Breast epithelium (tissue), 3 donors: Measurements from ENCODE around the gene NYAP2.

Experiments
- POLR2A ChIP-seq: fragments of 450-650 bp; IDR thresholded peaks from one replicate; pipeline ENCODE4 v1.6.1; 2016; ENCODE audit warnings: antibody characterized with exemption, mild to moderate bottlenecking, moderate library complexity
- TF ChIP-seq, protein P1 (sequence below), 3 donors: fragments of 450-650 bp; IDR thresholded peaks; one replicate each; pipeline ENCODE4 v1.5.1; 2016 to 2017; ENCODE audit warnings: antibody characterized with exemption in 3 of 3, mild to moderate bottlenecking in 3 of 3, moderate library complexity in 3 of 3

DNA sequence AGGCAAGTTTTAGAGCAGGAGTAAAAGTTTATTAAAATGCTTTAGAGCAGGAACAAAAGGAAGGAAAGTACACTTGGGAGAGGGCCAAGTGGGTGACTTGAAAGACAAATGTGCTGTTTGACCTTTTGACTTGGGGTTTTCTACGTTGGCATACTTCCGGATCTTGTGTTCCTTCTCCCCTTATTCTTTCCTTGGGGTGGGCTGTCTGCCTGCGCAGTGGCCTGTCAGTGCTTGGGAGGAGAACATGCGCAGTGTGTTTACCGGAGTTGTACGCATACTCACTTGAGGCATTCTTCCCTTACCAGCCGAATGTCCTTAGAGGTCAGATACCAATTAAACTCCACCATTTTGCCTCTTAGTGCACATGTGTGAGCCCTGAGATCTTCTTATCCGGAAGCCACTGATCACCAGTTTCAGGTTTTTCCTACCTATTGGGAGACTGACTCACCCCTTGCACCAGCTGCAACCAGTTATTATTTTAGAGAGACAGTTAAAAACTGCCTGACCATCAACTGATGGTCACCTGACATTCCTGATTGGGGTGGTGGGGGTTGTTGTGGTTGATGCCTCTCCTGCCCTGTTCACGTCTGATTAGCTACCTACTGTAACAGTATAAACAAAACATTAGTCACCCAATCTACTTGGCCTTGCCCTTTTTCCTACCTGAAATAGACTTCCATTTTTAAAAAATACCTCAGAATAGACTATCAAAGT lies 67.5 kb downstream of the NYAP2 start:
- TF ChIP-seq, protein P1, sequence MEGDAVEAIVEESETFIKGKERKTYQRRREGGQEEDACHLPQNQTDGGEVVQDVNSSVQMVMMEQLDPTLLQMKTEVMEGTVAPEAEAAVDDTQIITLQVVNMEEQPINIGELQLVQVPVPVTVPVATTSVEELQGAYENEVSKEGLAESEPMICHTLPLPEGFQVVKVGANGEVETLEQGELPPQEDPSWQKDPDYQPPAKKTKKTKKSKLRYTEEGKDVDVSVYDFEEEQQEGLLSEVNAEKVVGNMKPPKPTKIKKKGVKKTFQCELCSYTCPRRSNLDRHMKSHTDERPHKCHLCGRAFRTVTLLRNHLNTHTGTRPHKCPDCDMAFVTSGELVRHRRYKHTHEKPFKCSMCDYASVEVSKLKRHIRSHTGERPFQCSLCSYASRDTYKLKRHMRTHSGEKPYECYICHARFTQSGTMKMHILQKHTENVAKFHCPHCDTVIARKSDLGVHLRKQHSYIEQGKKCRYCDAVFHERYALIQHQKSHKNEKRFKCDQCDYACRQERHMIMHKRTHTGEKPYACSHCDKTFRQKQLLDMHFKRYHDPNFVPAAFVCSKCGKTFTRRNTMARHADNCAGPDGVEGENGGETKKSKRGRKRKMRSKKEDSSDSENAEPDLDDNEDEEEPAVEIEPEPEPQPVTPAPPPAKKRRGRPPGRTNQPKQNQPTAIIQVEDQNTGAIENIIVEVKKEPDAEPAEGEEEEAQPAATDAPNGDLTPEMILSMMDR (IDR thresholded peaks at IDR 0.05) = no peak
- TF ChIP-seq POLR2A = no peak
